ENCODE results near the gene ZNF256. TPM values are rescaled to one million over a fixed set of nuclear protein-coding genes. Genes with fewer than 3 reads are reported as not detected.

The ZNF256 gene
- total RNA-seq, 6 experiments from 2014 or later = 0.50 to 1.6 (median 0.75) TPM

DNA sequence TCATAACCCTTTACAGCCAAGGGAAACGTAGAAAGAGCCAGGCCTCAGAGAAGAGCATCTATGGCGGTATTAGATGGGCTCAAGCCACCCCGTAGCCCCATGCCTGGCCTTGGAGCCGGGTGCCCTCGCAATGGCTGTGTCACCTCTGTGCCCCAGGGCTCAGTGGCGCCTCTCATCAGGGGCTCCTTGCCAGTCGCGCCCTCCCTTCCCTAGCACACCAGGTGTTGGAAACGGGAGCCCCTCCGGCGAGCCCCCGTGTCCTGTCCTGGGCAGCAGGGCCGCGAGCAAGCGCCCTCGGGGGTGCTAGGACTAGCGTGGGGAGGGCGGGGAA, 453 bp downstream of the ZNF256 start:
- H3K4me3 ChIP-seq = peak overlapping the region; percentile 84 to 92 (median 86)
- 7% methylated on average over 5 of the region's 18 CpGs for WGBS (ENCODE audit: insufficient coverage, low coverage, low lambda C conversion rate, missing lambda C conversion rate)
- peaks cover 0 to 5% (median 0%) of the 10 kb centered on the region in 4 donors for H3K4me1 ChIP-seq
- intact Hi-C loops (cut with DNase I) = no loop called here
- peaks cover 0 to 4% (median 1%) of the 10 kb centered on the region in 4 donors for H3K36me3 ChIP-seq
- peak overlapping the region in 1 of 3 donors; percentile 25 for H3K27ac ChIP-seq
- TF ChIP-seq, protein P1, sequence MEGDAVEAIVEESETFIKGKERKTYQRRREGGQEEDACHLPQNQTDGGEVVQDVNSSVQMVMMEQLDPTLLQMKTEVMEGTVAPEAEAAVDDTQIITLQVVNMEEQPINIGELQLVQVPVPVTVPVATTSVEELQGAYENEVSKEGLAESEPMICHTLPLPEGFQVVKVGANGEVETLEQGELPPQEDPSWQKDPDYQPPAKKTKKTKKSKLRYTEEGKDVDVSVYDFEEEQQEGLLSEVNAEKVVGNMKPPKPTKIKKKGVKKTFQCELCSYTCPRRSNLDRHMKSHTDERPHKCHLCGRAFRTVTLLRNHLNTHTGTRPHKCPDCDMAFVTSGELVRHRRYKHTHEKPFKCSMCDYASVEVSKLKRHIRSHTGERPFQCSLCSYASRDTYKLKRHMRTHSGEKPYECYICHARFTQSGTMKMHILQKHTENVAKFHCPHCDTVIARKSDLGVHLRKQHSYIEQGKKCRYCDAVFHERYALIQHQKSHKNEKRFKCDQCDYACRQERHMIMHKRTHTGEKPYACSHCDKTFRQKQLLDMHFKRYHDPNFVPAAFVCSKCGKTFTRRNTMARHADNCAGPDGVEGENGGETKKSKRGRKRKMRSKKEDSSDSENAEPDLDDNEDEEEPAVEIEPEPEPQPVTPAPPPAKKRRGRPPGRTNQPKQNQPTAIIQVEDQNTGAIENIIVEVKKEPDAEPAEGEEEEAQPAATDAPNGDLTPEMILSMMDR (IDR thresholded peaks at IDR 0.05) = no peak
- no peak for TF ChIP-seq POLR2A (IDR thresholded peaks at IDR 0.05)
- H3K27me3 ChIP-seq = no peaks in the 10 kb centered on the region
- DNase-seq = no peak
- peaks cover 0 to 2% (median 0%) of the 10 kb centered on the region in 4 donors for H3K9me3 ChIP-seq
- ATAC-seq = no peak

- no peak overlapping the region for H3K27ac ChIP-seq
- peaks cover 0 to 6% (median 3%) of the 10 kb centered on the region in 4 donors for H3K9me3 ChIP-seq
- no peaks in the 10 kb centered on the region for H3K27me3 ChIP-seq
- no peak overlapping the region for H3K4me3 ChIP-seq
- intact Hi-C loops (cut with DNase I) = no loop called here
- H3K4me1 ChIP-seq = peaks cover 0 to 5% (median 0%) of the 10 kb centered on the region in 4 donors
- DNase-seq = no peak
- TF ChIP-seq, protein P1 (IDR thresholded peaks at IDR 0.05) = no peak
- no peak for TF ChIP-seq POLR2A (IDR thresholded peaks at IDR 0.05)
- no peak for ATAC-seq
- WGBS (ENCODE audit: insufficient coverage, low coverage, low lambda C conversion rate, missing lambda C conversion rate) = 43% methylated on average over 2 of the region's 2 CpGs
- H3K36me3 ChIP-seq = peaks cover 0 to 10% (median 4%) of the 10 kb centered on the region in 4 donors
These were observed 1.2 kb downstream of the ZNF256 start for GRCh38 chr19:57946316-57946715.

GRCh38 chr19:57941593-57941992, 5.9 kb downstream of the ZNF256 start:
- no peaks in the 10 kb centered on the region for H3K27me3 ChIP-seq
- TF ChIP-seq, protein P1 (IDR thresholded peaks at IDR 0.05) = no peak
- no peak for TF ChIP-seq POLR2A (IDR thresholded peaks at IDR 0.05)
- peaks cover 0 to 15% (median 4%) of the 10 kb centered on the region in 4 donors for H3K9me3 ChIP-seq
- H3K27ac ChIP-seq = no peak overlapping the region
- peaks cover 0 to 15% (median 4%) of the 10 kb centered on the region in 4 donors for H3K36me3 ChIP-seq
- ATAC-seq (no peak), DNase-seq (no peak)
- intact Hi-C loops (cut with DNase I) = no loop called here
- peaks cover 0 to 1% (median 0%) of the 10 kb centered on the region in 4 donors for H3K4me1 ChIP-seq
- 97% methylated on average over 3 of the region's 3 CpGs for WGBS (ENCODE audit: insufficient coverage, low coverage, low lambda C conversion rate, missing lambda C conversion rate)
- H3K4me3 ChIP-seq = no peak overlapping the region

GRCh38 chr19:57935731-57936130, 11.8 kb downstream of the ZNF256 start:
- ATAC-seq (no peak), DNase-seq (no peak)
- no peaks in the 10 kb centered on the region for H3K36me3 ChIP-seq
- 85% methylated on average over 12 of the region's 12 CpGs for WGBS (ENCODE audit: insufficient coverage, low coverage, low lambda C conversion rate, missing lambda C conversion rate)
- H3K27ac ChIP-seq = no peak overlapping the region
- H3K9me3 ChIP-seq = peaks cover 0 to 11% (median under 1%) of the 10 kb centered on the region in 4 donors
- H3K27me3 ChIP-seq = no peaks in the 10 kb centered on the region
- no peak overlapping the region for H3K4me3 ChIP-seq
- no peaks in the 10 kb centered on the region for H3K4me1 ChIP-seq
- intact Hi-C loops (cut with DNase I) = no loop called here
- TF ChIP-seq, protein P1 (IDR thresholded peaks at IDR 0.05) = no peak
- no peak for TF ChIP-seq POLR2A (IDR thresholded peaks at IDR 0.05)
